K562 (cell line): ENCODE results near the gene SMARCA4. TPM values are rescaled to one million over a fixed set of nuclear protein-coding genes. Genes with fewer than 3 reads are reported as not detected.

Source experiments
- ATAC-seq: fragments of 200-7000 bp; cut with Tn5 transposase; 3 replicates; pipeline ENCODE4 v1.9.1; 2020; ENCODE audit warnings: moderate library complexity
- BruUV-seq: library from RNA; stranded (reverse); fragments of 400-500 nt; replicated peaks from 2 replicates; lab custom pipeline; 2021; lab: Mats Ljungman, UMichigan
- CTCF ChIA-PET: fragments of 300-600 bp; formaldehyde crosslinking; extraction: SDS; loops from one replicate; lab custom pipeline; 2021; ENCODE audit warnings: low intra/inter-chr PET ratio; lab: Yijun Ruan, JAX
- POLR2A ChIA-PET: fragments of 300-600, 350-650 bp; sonication (Branson Sonifier 250); formaldehyde crosslinking; extraction: SDS; loops from one replicate; lab custom pipeline; 2021; ENCODE audit warnings: antibody characterized with exemption, inconsistent platforms; lab: Yijun Ruan, JAX
- DNase-seq, 4 experiments: peaks; one replicate each; pipeline versions ENCODE4 v3.0.0 to v3.0.0-alpha.2; 2011 to 2018; ENCODE audit warnings: low spot score in 3 of 4, mixed read lengths in 3 of 4; ENCODE audit errors: extremely low read depth in 1 of 4
- FAIRE-seq: peaks from 2 replicates; lab custom pipeline; 2011; peaks lifted over from hg19 to GRCh38; lab: Jason Lieb, UNC
- H2AFZ ChIP-seq: 2 replicates; pipeline ENCODE4 v1.6.0; 2011; ENCODE audit warnings: low read depth, low read length, control low read depth, inconsistent platforms
- H3K27ac ChIP-seq: fragments of 200-600 bp; 3 replicates; pipeline ENCODE4 v1.8.0; 2011; ENCODE audit warnings: low read depth, mild to moderate bottlenecking, control low read depth, inconsistent platforms, low read length, moderate library complexity, mixed read lengths; ENCODE audit errors: extremely low read depth
- H3K27me3 ChIP-seq, 2 experiments: fragments of 300-600 bp in 1 of 2; 2 replicates in 1 of 2; 3 replicates in 1 of 2; pipeline versions ENCODE4 v1.6.0 to v1.8.0; 2011; ENCODE audit warnings: inconsistent platforms in 2 of 2, low read length in 2 of 2, mild to moderate bottlenecking in 1 of 2, mixed read lengths in 1 of 2, moderate library complexity in 1 of 2; ENCODE audit not compliant: control insufficient read depth in 2 of 2, insufficient read depth in 2 of 2
- H3K36me3 ChIP-seq: fragments of 300-600 bp; 3 replicates; pipeline ENCODE4 v1.8.0; 2011; ENCODE audit warnings: mild to moderate bottlenecking, low read length, inconsistent platforms; ENCODE audit not compliant: control insufficient read depth, insufficient read depth
- H3K4me1 ChIP-seq, 2 experiments: fragments of 200-600 bp in 1 of 2; replicated peaks in 1 of 2; 2 replicates in 1 of 2; 3 replicates in 1 of 2; pipeline versions ENCODE4 v1.5.1 to v1.8.0; 2011; ENCODE audit warnings: inconsistent platforms in 2 of 2, low read length in 2 of 2, mild to moderate bottlenecking in 1 of 2, mixed read lengths in 1 of 2, moderate library complexity in 1 of 2; ENCODE audit not compliant: control insufficient read depth in 2 of 2, insufficient read depth in 2 of 2
- H3K4me2 ChIP-seq: 2 replicates; pipeline ENCODE4 v1.6.1; 2011; ENCODE audit warnings: low read length, control low read depth, inconsistent platforms, mixed read lengths; ENCODE audit not compliant: insufficient read depth
- H3K4me3 ChIP-seq: fragments of 200-600 bp; sonication (generic), shearing (Covaris generic); 2 replicates; pipeline ENCODE4 v1.5.1; 2016; ENCODE audit warnings: control low read depth, inconsistent platforms
- H3K79me2 ChIP-seq: fragments of 200-600 bp; 3 replicates; pipeline ENCODE4 v1.8.0; 2011; ENCODE audit warnings: low read length, inconsistent platforms; ENCODE audit not compliant: control insufficient read depth, insufficient read depth
- H3K9ac ChIP-seq, 2 experiments: 2 replicates each; pipeline versions ENCODE4 v1.6.0 to v1.6.1; 2011; ENCODE audit warnings: low read depth in 2 of 2, low read length in 2 of 2, control low read depth in 1 of 2, inconsistent platforms in 1 of 2, mild to moderate bottlenecking in 1 of 2, mixed read lengths in 1 of 2; ENCODE audit not compliant: insufficient read depth in 1 of 2
- H3K9me1 ChIP-seq: one replicate; pipeline ENCODE4 v1.6.0; 2011; ENCODE audit warnings: inconsistent platforms, mild to moderate bottlenecking, low read length, moderate library complexity; ENCODE audit not compliant: control insufficient read depth, insufficient read depth
- H3K9me3 ChIP-seq: replicated peaks from 2 replicates; pipeline ENCODE4 v1.5.1; 2011; ENCODE audit warnings: low read depth, low read length, inconsistent platforms; ENCODE audit not compliant: control insufficient read depth, insufficient read depth
- H4K20me1 ChIP-seq: replicated peaks from 2 replicates; pipeline ENCODE4 v1.6.1; 2011; ENCODE audit warnings: low read length, inconsistent platforms, mixed read lengths; ENCODE audit not compliant: control insufficient read depth, insufficient read depth
- FOS ChIP-seq: IDR thresholded peaks from 3 replicates; pipeline ENCODE4 v1.6.1; 2011; ENCODE audit not compliant: insufficient read length; ENCODE audit errors: extremely low read depth
- HMGN3 ChIP-seq: IDR thresholded peaks from 2 replicates; pipeline ENCODE4 v1.6.1; 2011; ENCODE audit warnings: borderline replicate concordance, low read depth, mild to moderate bottlenecking, mixed read lengths, low read length; ENCODE audit not compliant: insufficient read length; ENCODE audit errors: extremely low read depth
- LCOR ChIP-seq: sonication (generic); formaldehyde crosslinking; IDR thresholded peaks from 2 replicates; pipeline ENCODE4 v1.8.0; 2022; ENCODE audit warnings: mild to moderate bottlenecking, missing genetic modification reagents
- MXI1 ChIP-seq: IDR thresholded peaks from 2 replicates; pipeline ENCODE4 v1.6.1; 2011; ENCODE audit warnings: low read depth, mild to moderate bottlenecking, improper control_type of control experiment, low read length
- TAF1 ChIP-seq: IDR thresholded peaks from 2 replicates; pipeline ENCODE4 v1.6.1; 2011; ENCODE audit warnings: mild to moderate bottlenecking, low read length, moderate library complexity; ENCODE audit not compliant: insufficient read depth, control insufficient read depth, severe bottlenecking; ENCODE audit errors: extremely low read depth
- ZBTB17 ChIP-seq: fragments of 450-650 bp; formaldehyde crosslinking; IDR thresholded peaks from 2 replicates; pipeline ENCODE4 v1.4.0; 2020; ENCODE audit warnings: mild to moderate bottlenecking
- ZSCAN32 ChIP-seq: fragments of 450-650 bp; formaldehyde crosslinking; IDR thresholded peaks from 2 replicates; pipeline ENCODE4 v1.4.0; 2020; ENCODE audit warnings: mild to moderate bottlenecking, moderate library complexity
- WGBS: fragments of 100-300 bp; shearing (Covaris generic); methylation state at CpG from one replicate; pipeline ENCODE4 v1.1.6; 2016; ENCODE audit warnings: low coverage, mixed read lengths; ENCODE audit not compliant: insufficient coverage; ENCODE audit errors: missing lambda C conversion rate; 5-methylcytosine and 5-hydroxymethylcytosine counted together
- in situ Hi-C: fragments of 300-500 bp; cut with MboI; formaldehyde crosslinking; loops from 4 replicates; pipeline ENCODE4 v1.15.0; 2018; ENCODE audit warnings: inconsistent platforms, mixed read lengths
- intact Hi-C: fragments of 100-400 bp; cut with micrococcal nuclease; formaldehyde crosslinking; loops from 2 replicates; pipeline ENCODE4 v1.14.2; 2022
- polyA plus RNA-seq, 8 experiments: library from polyadenylated mRNA; depleted of rRNA in 4 of 8; stranded (reverse) in 5 of 8; unstranded in 3 of 8; fragments of >200 nt; fragmentation: Nextera tagmentation in 2 of 8; fragmentation: Illumina TruSeq in 1 of 8; extraction: Ambion mirVana in 2 of 8; extraction: Trizol in 1 of 8; gene quantifications; 2 replicates each; pipeline versions ENCODE4 v1.2.1 to v1.2.3, GENCODE V29; 2011 to 2014; ENCODE audit warnings: inconsistent platforms in 1 of 8, missing spikeins in 1 of 8
- total RNA-seq, 7 experiments: library from RNA; depleted of rRNA in 6 of 7; stranded (reverse); fragments of >200 nt in 6 of 7; fragmentation: Illumina TruSeq in 2 of 7; extraction: Trizol in 2 of 7; gene quantifications; 2 replicates each; pipeline versions ENCODE4 v1.2.1 to v1.2.3, GENCODE V29; 2011 to 2021; ENCODE audit warnings: low replicate concordance in 1 of 7
- TF ChIP-seq, protein P1 (sequence below), 2 experiments: fragments of 450-650 bp; IDR thresholded peaks; 2 replicates each; pipeline ENCODE4 v1.6.1; 2016
- TF ChIP-seq, protein P2 (sequence below): fragments of 450-650 bp; formaldehyde crosslinking; IDR thresholded peaks from 2 replicates; pipeline ENCODE4 v1.4.0; 2022; ENCODE audit warnings: missing genetic modification characterization
- TF ChIP-seq, protein P3 (sequence below): sonication (generic); formaldehyde crosslinking; IDR thresholded peaks from 2 replicates; pipeline ENCODE4 v1.8.0; 2023; ENCODE audit warnings: mild to moderate bottlenecking, missing genetic modification reagents
- TF ChIP-seq, protein P4 (sequence below): sonication (generic); IDR thresholded peaks from 2 replicates; pipeline ENCODE4 v1.6.1; 2016

Gene SMARCA4
- total and polyA plus RNA-seq, 9 of the 15 experiments (the other 6 are each of a cell fraction or from before 2014, with no cell fraction given) = 19.3 to 207 (median 52.1) TPM

GRCh38 chr19:11090997-11091702 is 130.3 kb downstream of the SMARCA4 start (continued):
- TF ChIP-seq, protein P1, sequence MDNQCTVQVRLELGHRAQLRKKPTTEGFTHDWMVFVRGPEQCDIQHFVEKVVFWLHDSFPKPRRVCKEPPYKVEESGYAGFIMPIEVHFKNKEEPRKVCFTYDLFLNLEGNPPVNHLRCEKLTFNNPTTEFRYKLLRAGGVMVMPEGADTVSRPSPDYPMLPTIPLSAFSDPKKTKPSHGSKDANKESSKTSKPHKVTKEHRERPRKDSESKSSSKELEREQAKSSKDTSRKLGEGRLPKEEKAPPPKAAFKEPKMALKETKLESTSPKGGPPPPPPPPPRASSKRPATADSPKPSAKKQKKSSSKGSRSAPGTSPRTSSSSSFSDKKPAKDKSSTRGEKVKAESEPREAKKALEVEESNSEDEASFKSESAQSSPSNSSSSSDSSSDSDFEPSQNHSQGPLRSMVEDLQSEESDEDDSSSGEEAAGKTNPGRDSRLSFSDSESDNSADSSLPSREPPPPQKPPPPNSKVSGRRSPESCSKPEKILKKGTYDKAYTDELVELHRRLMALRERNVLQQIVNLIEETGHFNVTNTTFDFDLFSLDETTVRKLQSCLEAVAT (IDR thresholded peaks at IDR 0.05) = peak in 1 of 2 experiments; percentile 7; a peak in 3 of 4 replicates
- TF ChIP-seq LCOR (CRISPR knock-in tag) = 0 out of 2 replicates have a peak, but pooled peaks have one; percentile 9
- TF ChIP-seq, protein P2, sequence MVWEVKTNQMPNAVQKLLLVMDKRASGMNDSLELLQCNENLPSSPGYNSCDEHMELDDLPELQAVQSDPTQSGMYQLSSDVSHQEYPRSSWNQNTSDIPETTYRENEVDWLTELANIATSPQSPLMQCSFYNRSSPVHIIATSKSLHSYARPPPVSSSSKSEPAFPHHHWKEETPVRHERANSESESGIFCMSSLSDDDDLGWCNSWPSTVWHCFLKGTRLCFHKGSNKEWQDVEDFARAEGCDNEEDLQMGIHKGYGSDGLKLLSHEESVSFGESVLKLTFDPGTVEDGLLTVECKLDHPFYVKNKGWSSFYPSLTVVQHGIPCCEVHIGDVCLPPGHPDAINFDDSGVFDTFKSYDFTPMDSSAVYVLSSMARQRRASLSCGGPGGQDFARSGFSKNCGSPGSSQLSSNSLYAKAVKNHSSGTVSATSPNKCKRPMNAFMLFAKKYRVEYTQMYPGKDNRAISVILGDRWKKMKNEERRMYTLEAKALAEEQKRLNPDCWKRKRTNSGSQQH (CRISPR knock-in tag) = 0 out of 2 replicates have a peak, but pooled peaks have one; percentile 34
- no peak for TF ChIP-seq ZBTB17 (CRISPR knock-in tag)

GRCh38 chr19:11091703-11092153 is 130.9 kb downstream of the SMARCA4 start:
- 0% methylated on average over 8 of the region's 8 CpGs for WGBS
- H3K4me3 ChIP-seq = peak overlapping the region; percentile 98
- no peaks in the 10 kb centered on the region for H3K27me3 ChIP-seq
- no TSS peak for BruUV-seq
- peak overlapping the region; percentile 97 to 99 for H3K9ac ChIP-seq
- ATAC-seq = no peak
- peaks cover 83% of the 10 kb centered on the region for H3K79me2 ChIP-seq
- no peaks in the 10 kb centered on the region for H3K9me3 ChIP-seq
- POLR2A ChIA-PET = interaction anchor here (0.6 to 6.1 kb wide), 11 partner anchors 9 to 218 kb away, joined by 3 to 54 read pairs (median 5); no protein-coding TSS in a partner anchor
- intact Hi-C loops = loop anchor here (5.0 kb wide), 1 partner anchor 54 kb away; no protein-coding TSS in a partner anchor
- H3K4me1 ChIP-seq = peaks cover 52 to 60% of the 10 kb centered on the region in 2 experiments
- peak in 1 of 4 experiments; percentile 77 for DNase-seq
- peaks cover 60% of the 10 kb centered on the region for H3K36me3 ChIP-seq
- H3K27ac ChIP-seq = peak overlapping the region; percentile 81
- H4K20me1 ChIP-seq = peaks cover 58% of the 10 kb centered on the region
- FAIRE-seq = peak; percentile 77
- CTCF ChIA-PET = no interaction called here
- H2AFZ ChIP-seq = no peak overlapping the region
- H3K9me1 ChIP-seq = peaks cover 13% of the 10 kb centered on the region
- peak overlapping the region; percentile 97 for H3K4me2 ChIP-seq
- in situ Hi-C loops = no loop called here
- TF ChIP-seq, protein P3, sequence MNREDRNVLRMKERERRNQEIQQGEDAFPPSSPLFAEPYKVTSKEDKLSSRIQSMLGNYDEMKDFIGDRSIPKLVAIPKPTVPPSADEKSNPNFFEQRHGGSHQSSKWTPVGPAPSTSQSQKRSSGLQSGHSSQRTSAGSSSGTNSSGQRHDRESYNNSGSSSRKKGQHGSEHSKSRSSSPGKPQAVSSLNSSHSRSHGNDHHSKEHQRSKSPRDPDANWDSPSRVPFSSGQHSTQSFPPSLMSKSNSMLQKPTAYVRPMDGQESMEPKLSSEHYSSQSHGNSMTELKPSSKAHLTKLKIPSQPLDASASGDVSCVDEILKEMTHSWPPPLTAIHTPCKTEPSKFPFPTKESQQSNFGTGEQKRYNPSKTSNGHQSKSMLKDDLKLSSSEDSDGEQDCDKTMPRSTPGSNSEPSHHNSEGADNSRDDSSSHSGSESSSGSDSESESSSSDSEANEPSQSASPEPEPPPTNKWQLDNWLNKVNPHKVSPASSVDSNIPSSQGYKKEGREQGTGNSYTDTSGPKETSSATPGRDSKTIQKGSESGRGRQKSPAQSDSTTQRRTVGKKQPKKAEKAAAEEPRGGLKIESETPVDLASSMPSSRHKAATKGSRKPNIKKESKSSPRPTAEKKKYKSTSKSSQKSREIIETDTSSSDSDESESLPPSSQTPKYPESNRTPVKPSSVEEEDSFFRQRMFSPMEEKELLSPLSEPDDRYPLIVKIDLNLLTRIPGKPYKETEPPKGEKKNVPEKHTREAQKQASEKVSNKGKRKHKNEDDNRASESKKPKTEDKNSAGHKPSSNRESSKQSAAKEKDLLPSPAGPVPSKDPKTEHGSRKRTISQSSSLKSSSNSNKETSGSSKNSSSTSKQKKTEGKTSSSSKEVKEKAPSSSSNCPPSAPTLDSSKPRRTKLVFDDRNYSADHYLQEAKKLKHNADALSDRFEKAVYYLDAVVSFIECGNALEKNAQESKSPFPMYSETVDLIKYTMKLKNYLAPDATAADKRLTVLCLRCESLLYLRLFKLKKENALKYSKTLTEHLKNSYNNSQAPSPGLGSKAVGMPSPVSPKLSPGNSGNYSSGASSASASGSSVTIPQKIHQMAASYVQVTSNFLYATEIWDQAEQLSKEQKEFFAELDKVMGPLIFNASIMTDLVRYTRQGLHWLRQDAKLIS (CRISPR knock-in tag) = no peak
- TF ChIP-seq HMGN3 (no peak), ZSCAN32 (CRISPR knock-in tag) (no peak), TAF1 (peak; percentile 46), MXI1 (no peak), FOS (peak; percentile 1)
- TF ChIP-seq, protein P4, sequence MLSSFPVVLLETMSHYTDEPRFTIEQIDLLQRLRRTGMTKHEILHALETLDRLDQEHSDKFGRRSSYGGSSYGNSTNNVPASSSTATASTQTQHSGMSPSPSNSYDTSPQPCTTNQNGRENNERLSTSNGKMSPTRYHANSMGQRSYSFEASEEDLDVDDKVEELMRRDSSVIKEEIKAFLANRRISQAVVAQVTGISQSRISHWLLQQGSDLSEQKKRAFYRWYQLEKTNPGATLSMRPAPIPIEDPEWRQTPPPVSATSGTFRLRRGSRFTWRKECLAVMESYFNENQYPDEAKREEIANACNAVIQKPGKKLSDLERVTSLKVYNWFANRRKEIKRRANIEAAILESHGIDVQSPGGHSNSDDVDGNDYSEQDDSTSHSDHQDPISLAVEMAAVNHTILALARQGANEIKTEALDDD = 0 out of 2 replicates have a peak, but pooled peaks have one; percentile 39
